GM18502 (cell line): Measurements from ENCODE around the gene C1orf21.
A peak's percentile ranks its signal among the peaks of the same experiment; 100 is the strongest.
"Not testable (repeated sequence)": the region's sequence is repeated elsewhere in the genome, so short reads cannot be mapped to it uniquely, and the experiment has no call there.

ENCODE experiments used
- ATAC-seq: cut with Tn5 transposase; IDR thresholded peaks from one replicate; pipeline ENCODE4 v1.9.1; 2021; ENCODE audit warnings: mild to moderate bottlenecking; ENCODE audit not compliant: unreplicated experiment, poor library complexity

Gene C1orf21

GRCh38 chr1:184386312-184387068, at the start of gene C1orf21:
Gene C1orf21 (plus strand): TSS chr1:184387029. CDS start chr1:184477510, 90,481 bp downstream.
- ATAC-seq, result peak; percentile 89

- ATAC-seq, result not testable (repeated sequence)
Measured at GRCh38 chr1:184337865-184338264, 49.0 kb upstream of the C1orf21 start.

GRCh38 chr1:184340984-184341383, 45.8 kb upstream of the C1orf21 start:
- no peak for ATAC-seq

GRCh38 chr1:184350573-184350972, 36.3 kb upstream of the C1orf21 start:
- ATAC-seq, result no peak

- ATAC-seq, result no peak
Measured at GRCh38 chr1:184351416-184351975, 35.3 kb upstream of the C1orf21 start.

GRCh38 chr1:184352776-184353175, 34.1 kb upstream of the C1orf21 start:
- ATAC-seq, result no peak

- no peak for ATAC-seq
Measured at GRCh38 chr1:184354719-184355118, 32.1 kb upstream of the C1orf21 start.

GRCh38 chr1:184356891-184357290, 29.9 kb upstream of the C1orf21 start:
- ATAC-seq, result no peak

GRCh38 chr1:184358256-184358655, 28.6 kb upstream of the C1orf21 start:
- ATAC-seq, result no peak

- no peak for ATAC-seq
Measured at GRCh38 chr1:184359909-184360308, 26.9 kb upstream of the C1orf21 start.

GRCh38 chr1:184362876-184363275, 24.0 kb upstream of the C1orf21 start:
- ATAC-seq, result no peak

GRCh38 chr1:184365699-184366098, 21.1 kb upstream of the C1orf21 start:
- no peak for ATAC-seq

GRCh38 chr1:184366997-184367396, 19.8 kb upstream of the C1orf21 start:
- no peak for ATAC-seq

- ATAC-seq, result no peak
Measured at GRCh38 chr1:184367427-184368038, 19.3 kb upstream of the C1orf21 start.

- no peak for ATAC-seq
Measured at GRCh38 chr1:184368354-184368753, 18.5 kb upstream of the C1orf21 start.

- no peak for ATAC-seq
Measured at GRCh38 chr1:184370850-184371249, 16.0 kb upstream of the C1orf21 start.

- no peak for ATAC-seq
Measured at GRCh38 chr1:184373155-184373554, 13.7 kb upstream of the C1orf21 start.

GRCh38 chr1:184376369-184376768, 10.5 kb upstream of the C1orf21 start:
- ATAC-seq, result no peak

- ATAC-seq, result no peak
Measured at GRCh38 chr1:184379111-184379752, 7.6 kb upstream of the C1orf21 start.

- ATAC-seq, result no peak
Measured at GRCh38 chr1:184380468-184380867, 6.4 kb upstream of the C1orf21 start.

- no peak for ATAC-seq
Measured at GRCh38 chr1:184383772-184384323, 3.0 kb upstream of the C1orf21 start.
